Spleen (tissue), 11 donors: ENCODE measurements around the gene PLCH1. TPM values are rescaled to one million over a fixed set of nuclear protein-coding genes. Genes with fewer than 3 reads are reported as not detected.

Experiments
- DNase-seq: peaks from one replicate; pipeline ENCODE4 v3.0.0-alpha.2; 2020
- H3K27ac ChIP-seq, 8 donors: fragments of 200-600 bp; sonication (generic) in 7 of 8; 1 replicate in 4 of 8; 2 replicates in 4 of 8; pipeline versions ENCODE4 v1.5.0 to v1.8.0; 2016 to 2021; ENCODE audit warnings: inconsistent platforms in 4 of 8, mild to moderate bottlenecking in 4 of 8, moderate library complexity in 1 of 8
- H3K27me3 ChIP-seq, 7 donors: fragments of 200-600 bp; sonication (generic) in 6 of 7; replicated peaks in 1 of 7; 1 replicate in 4 of 7; 2 replicates in 3 of 7; pipeline versions ENCODE4 v1.5.0 to v1.8.0; 2016 to 2021; ENCODE audit warnings: inconsistent platforms in 3 of 7, mild to moderate bottlenecking in 1 of 7
- H3K36me3 ChIP-seq, 6 donors: fragments of 200-600 bp; sonication (generic) in 5 of 6; 1 replicate in 4 of 6; 2 replicates in 2 of 6; pipeline versions ENCODE4 v1.5.0 to v1.8.0; 2016 to 2021; ENCODE audit warnings: inconsistent platforms in 2 of 6
- H3K4me1 ChIP-seq, 6 donors: fragments of 200-600 bp; sonication (generic) in 5 of 6; 1 replicate in 3 of 6; 2 replicates in 3 of 6; pipeline versions ENCODE4 v1.5.0 to v1.8.0; 2016 to 2021; ENCODE audit warnings: inconsistent platforms in 3 of 6
- H3K4me3 ChIP-seq, 8 donors: fragments of 200-600 bp; sonication (generic) in 7 of 8; 1 replicate in 4 of 8; 2 replicates in 4 of 8; pipeline versions ENCODE4 v1.5.0 to v1.8.0; 2016 to 2021; ENCODE audit warnings: inconsistent platforms in 4 of 8, mild to moderate bottlenecking in 4 of 8, moderate library complexity in 2 of 8
- H3K9me3 ChIP-seq, 8 donors: fragments of 200-600 bp; sonication (generic) in 7 of 8; 1 replicate in 4 of 8; 2 replicates in 4 of 8; pipeline versions ENCODE4 v1.5.0 to v1.8.0; 2016 to 2021; ENCODE audit warnings: inconsistent platforms in 4 of 8
- CTCF ChIP-seq, 11 experiments: fragments of 200-600 bp in 7 of 11; fragments of 450-650 bp in 4 of 11; sonication (generic) in 4 of 11; IDR thresholded peaks in 8 of 11; conservative IDR thresholded peaks in 3 of 11; 1 replicate in 7 of 11; 2 replicates in 4 of 11; pipeline versions ENCODE4 v1.4.0 to v1.8.0; 2016 to 2021; ENCODE audit warnings: antibody characterized with exemption in 11 of 11, inconsistent platforms in 4 of 11, mild to moderate bottlenecking in 1 of 11
- POLR2A ChIP-seq, 3 donors: fragments of 450-650 bp; IDR thresholded peaks; one replicate each; pipeline ENCODE4 v1.5.1; 2017; ENCODE audit warnings: antibody characterized with exemption in 3 of 3, mild to moderate bottlenecking in 1 of 3
- POLR2AphosphoS5 ChIP-seq, 3 donors: sonication (generic); formaldehyde crosslinking; IDR thresholded peaks; one replicate each; pipeline ENCODE4 v1.5.1; 2017; ENCODE audit warnings: antibody characterized with exemption in 3 of 3
- WGBS, 5 donors: extraction: QIAGEN DNeasy Blood & Tissue Kit in 3 of 5; methylation state at CpG; one replicate each; pipeline versions ENCODE4 v1.1.5 to v1.1.7; 2013 to 2018; 5-methylcytosine and 5-hydroxymethylcytosine counted together
- intact Hi-C: fragments of 100-400 bp; cut with DNase I; formaldehyde crosslinking; loops from one replicate; pipeline ENCODE4 v1.15.0; 2023; ENCODE audit warnings: low total_unique reads
- polyA plus RNA-seq, 3 donors: library from polyadenylated mRNA; stranded (reverse); fragments of 200-250 nt; gene quantifications; one replicate each; pipeline ENCODE4 v1.2.1, GENCODE V29; 2013
- total RNA-seq, 7 donors: library from RNA; depleted of rRNA in 3 of 7; stranded (reverse); fragments of >200 nt in 3 of 7; fragmentation: NEBNext Ultra II Directional in 4 of 7; extraction: Animal tissue kit (Norgen Biotek cat#: 25700) in 4 of 7; gene quantifications; one replicate each; pipeline versions ENCODE4 v1.1.0 to v1.2.1, GENCODE V29; 2016 to 2021
- donor health status: healthy with polysubstance abuse.
- donor health status: DM: no; HTN: no; CAD: no; lungs with moderate emphysema.
- donor health status: DM: no; HTN: no; CAD: no.
- donor health status: Bipolar disorder and iron deficiency.
- donor health status: healthy.
- donor health status: DM: no; HTN: no; CAD: no.
- donor health status: DM: yes; HTN: yes; CAD: no.

Gene PLCH1
- total and polyA plus RNA-seq, 10 donors: 0.02 to 0.37 (median 0.13) TPM; not detected in 1

- 47 to 71% (median 60%) methylated on average over 6 of the region's 6 CpGs for WGBS, 5 donors
- no peaks in the 10 kb centered on the region for H3K27me3 ChIP-seq
- intact Hi-C loops: no loop called here
Measured at GRCh38 chr3:155423526-155424322, 321.1 kb downstream of the PLCH1 start.

GRCh38 chr3:155420881-155421486 is 323.9 kb downstream of the PLCH1 start:
- Histone ChIP-seq H3K27me3 (no peaks in the 10 kb centered on the region), H3K4me1 (no peaks in the 10 kb centered on the region), H3K27ac (no peak overlapping the region), H3K4me3 (no peak overlapping the region), H3K9me3 (peaks cover 0 to 3% (median 0%) of the 10 kb centered on the region in 8 donors), H3K36me3 (no peaks in the 10 kb centered on the region)
- DNase-seq: no peak
- intact Hi-C loops: no loop called here
- WGBS, 5 donors: 80 to 94% (median 88%) methylated on average over 1 of the region's 1 CpG
- TF ChIP-seq CTCF (IDR thresholded peaks at IDR 0.05 in 8 of 11, conservative IDR thresholded peaks at IDR 0.05 in 3 of 11) (no peak), POLR2AphosphoS5 (IDR thresholded peaks at IDR 0.05) (no peak), POLR2A (IDR thresholded peaks at IDR 0.05) (no peak)

More at GRCh38 chr3:155423526-155424322, 321.1 kb downstream of the PLCH1 start:
- no peak overlapping the region for H3K27ac ChIP-seq
- peaks cover 0 to 27% (median 22%) of the 10 kb centered on the region in 8 donors for H3K9me3 ChIP-seq
- TF ChIP-seq POLR2A (IDR thresholded peaks at IDR 0.05) (no peak), CTCF (IDR thresholded peaks at IDR 0.05 in 8 of 11, conservative IDR thresholded peaks at IDR 0.05 in 3 of 11) (no peak), POLR2AphosphoS5 (IDR thresholded peaks at IDR 0.05) (no peak)
- no peak overlapping the region for H3K4me3 ChIP-seq
- no peaks in the 10 kb centered on the region for H3K36me3 ChIP-seq
- no peak for DNase-seq
- H3K4me1 ChIP-seq: no peaks in the 10 kb centered on the region

- Histone ChIP-seq H3K36me3 (no peaks in the 10 kb centered on the region), H3K4me1 (no peaks in the 10 kb centered on the region), H3K27ac (no peak overlapping the region), H3K4me3 (no peak overlapping the region), H3K27me3 (no peaks in the 10 kb centered on the region), H3K9me3 (no peaks in the 10 kb centered on the region)
- 85 to 97% (median 88%) methylated on average over 4 of the region's 4 CpGs for WGBS, 5 donors
- DNase-seq: no peak
- intact Hi-C loops: no loop called here
- TF ChIP-seq POLR2AphosphoS5 (IDR thresholded peaks at IDR 0.05): no peak
- no peak for TF ChIP-seq CTCF (IDR thresholded peaks at IDR 0.05 in 8 of 11, conservative IDR thresholded peaks at IDR 0.05 in 3 of 11)
- TF ChIP-seq POLR2A (IDR thresholded peaks at IDR 0.05): no peak
Measured at GRCh38 chr3:155420406-155420805, 324.5 kb downstream of the PLCH1 start.

- H3K27ac ChIP-seq: no peak overlapping the region
- TF ChIP-seq POLR2A (IDR thresholded peaks at IDR 0.05) (no peak), CTCF (IDR thresholded peaks at IDR 0.05 in 8 of 11, conservative IDR thresholded peaks at IDR 0.05 in 3 of 11) (no peak), POLR2AphosphoS5 (IDR thresholded peaks at IDR 0.05) (no peak)
- no peaks in the 10 kb centered on the region for H3K36me3 ChIP-seq
- WGBS, 5 donors: 60 to 69% (median 63%) methylated on average over 2 of the region's 2 CpGs
- no peak overlapping the region for H3K4me3 ChIP-seq
- H3K9me3 ChIP-seq: no peaks in the 10 kb centered on the region
- no peaks in the 10 kb centered on the region for H3K4me1 ChIP-seq
- DNase-seq: no peak
- no peaks in the 10 kb centered on the region for H3K27me3 ChIP-seq
- intact Hi-C loops: no loop called here
Measured at GRCh38 chr3:155418407-155418806, 326.5 kb downstream of the PLCH1 start.
